CD4-positive, CD25-positive, alpha-beta regulatory T cell (primary cell): Measurements from ENCODE around the gene CDC25B. TPM values are rescaled to one million over a fixed set of nuclear protein-coding genes. Genes with fewer than 3 reads are reported as not detected.
"Not testable (repeated sequence)": the region's sequence is repeated elsewhere in the genome, so short reads cannot be mapped to it uniquely, and the experiment has no call there.

Experiments used
- ATAC-seq, 2 donors: fragments of 150-1000 bp; cut with Tn5 transposase; one replicate each; pipeline ENCODE4 v1.10.0; 2021; ENCODE audit warnings: low read depth in 2 of 2, moderate number of reproducible peaks in 2 of 2, moderate library complexity in 1 of 2
- DNase-seq, 3 donors: peaks; one replicate each; pipeline versions ENCODE4 v3.0.0 to v3.0.0-alpha.2; 2012 to 2022; ENCODE audit warnings: mixed read lengths in 1 of 3
- H3K27ac ChIP-seq: one replicate; pipeline ENCODE4 v1.7.0; 2013; ENCODE audit warnings: mild to moderate bottlenecking, low read length; ENCODE audit not compliant: insufficient read depth, poor library complexity, severe bottlenecking
- H3K27me3 ChIP-seq: one replicate; pipeline ENCODE4 v1.7.0; 2013; ENCODE audit warnings: low read length; ENCODE audit not compliant: control insufficient read depth, insufficient read depth
- H3K36me3 ChIP-seq: one replicate; pipeline ENCODE4 v1.7.0; 2013; ENCODE audit warnings: mild to moderate bottlenecking, low read length, moderate library complexity; ENCODE audit not compliant: control insufficient read depth, insufficient read depth
- H3K4me1 ChIP-seq: 2 replicates; pipeline ENCODE4 v1.7.0; 2013; ENCODE audit warnings: mild to moderate bottlenecking, low read length; ENCODE audit not compliant: insufficient read depth, control insufficient read depth, poor library complexity, severe bottlenecking
- H3K4me3 ChIP-seq: one replicate; pipeline ENCODE4 v1.7.0; 2013; ENCODE audit warnings: low read depth, mild to moderate bottlenecking, low read length, moderate library complexity
- H3K9me3 ChIP-seq, 2 experiments: 1 replicate in 1 of 2; 2 replicates in 1 of 2; pipeline ENCODE4 v1.7.0; 2013; ENCODE audit warnings: low read length in 2 of 2, mild to moderate bottlenecking in 1 of 2, moderate library complexity in 1 of 2; ENCODE audit not compliant: control insufficient read depth in 2 of 2
- H3K27ac Mint-ChIP-seq, 3 donors: one replicate each; pipeline ENCODE4 v1.8.0; 2020 to 2022; ENCODE audit warnings: mild to moderate bottlenecking in 3 of 3, mixed read lengths in 3 of 3, moderate library complexity in 2 of 3
- H3K27me3 Mint-ChIP-seq: one replicate; pipeline ENCODE4 v1.8.0; 2022; ENCODE audit warnings: mild to moderate bottlenecking, mixed read lengths
- H3K36me3 Mint-ChIP-seq: one replicate; pipeline ENCODE4 v1.8.0; 2020; ENCODE audit warnings: mixed read lengths
- H3K4me1 Mint-ChIP-seq, 4 donors: one replicate each; pipeline ENCODE4 v1.8.0; 2020 to 2022; ENCODE audit warnings: mixed read lengths in 4 of 4, mild to moderate bottlenecking in 1 of 4
- H3K4me3 Mint-ChIP-seq, 4 donors: one replicate each; pipeline ENCODE4 v1.8.0; 2020 to 2022; ENCODE audit warnings: mild to moderate bottlenecking in 4 of 4, mixed read lengths in 4 of 4, moderate library complexity in 3 of 4
- H3K9me3 Mint-ChIP-seq, 7 donors: one replicate each; pipeline ENCODE4 v1.8.0; 2020 to 2022; ENCODE audit warnings: mixed read lengths in 7 of 7, mild to moderate bottlenecking in 3 of 7, moderate library complexity in 2 of 7
- polyA plus RNA-seq, 4 donors: library from polyadenylated mRNA; unstranded; fragments of 300-500 nt; fragmentation: Illumina TruSeq; gene quantifications; one replicate each; pipeline ENCODE4 v1.2.3, GENCODE V29; 2021
- total RNA-seq: library from RNA; stranded (reverse); gene quantifications from one replicate; pipeline ENCODE4 v1.2.3, GENCODE V29; 2022

The CDC25B gene
- total and polyA plus RNA-seq, 5 donors from 2014 or later, result 39.7 to 310 (median 47.6) TPM

- peaks cover 25% of the 10 kb centered on the region for H3K36me3 ChIP-seq
- Mint-ChIP-seq H3K4me3 (peak overlapping the region; percentile 91 to 99 (median 95)), H3K27me3 (no peaks in the 10 kb centered on the region), H3K4me1 (peaks cover 11 to 57% (median 34%) of the 10 kb centered on the region in 4 donors), H3K36me3 (peaks cover 4% of the 10 kb centered on the region), H3K27ac (peak overlapping the region; percentile 97 to 98 (median 98)), H3K9me3 (no peaks in the 10 kb centered on the region)
- peak overlapping the region; percentile 83 for H3K4me3 ChIP-seq
- peak overlapping the region; percentile 99 for H3K27ac ChIP-seq
- no peaks in the 10 kb centered on the region for H3K27me3 ChIP-seq
- no peaks in the 10 kb centered on the region for H3K9me3 ChIP-seq
- peaks cover 45% of the 10 kb centered on the region for H3K4me1 ChIP-seq
- DNase-seq (no peak), ATAC-seq (peak in 1 of 2 donors; percentile 16)
Observed at GRCh38 chr20:3820901-3821727, 25.0 kb downstream of the CDC25B start.

GRCh38 chr20:3821996-3822395, 25.9 kb downstream of the CDC25B start:
- H3K4me1 Mint-ChIP-seq, result peaks cover 11 to 49% (median 28%) of the 10 kb centered on the region in 4 donors
- H3K9me3 ChIP-seq, result no peaks in the 10 kb centered on the region
- DNase-seq (no peak), ATAC-seq (no peak)
- H3K27me3 ChIP-seq, result no peaks in the 10 kb centered on the region
- H3K36me3 ChIP-seq, result peaks cover 25% of the 10 kb centered on the region
- peak overlapping the region; percentile 99 for H3K27ac ChIP-seq
- H3K4me1 ChIP-seq, result peaks cover 38% of the 10 kb centered on the region
- H3K27me3 Mint-ChIP-seq, result no peaks in the 10 kb centered on the region
- H3K36me3 Mint-ChIP-seq, result peaks cover 10% of the 10 kb centered on the region
- H3K27ac Mint-ChIP-seq, result peak overlapping the region; percentile 86 to 98 (median 98)
- H3K4me3 ChIP-seq, result no peak overlapping the region
- H3K9me3 Mint-ChIP-seq, result no peaks in the 10 kb centered on the region
- peak overlapping the region; percentile 21 to 96 (median 92) for H3K4me3 Mint-ChIP-seq

- ATAC-seq, result no peak
- H3K27me3 Mint-ChIP-seq, result peaks cover 4% of the 10 kb centered on the region
- peaks cover 25% of the 10 kb centered on the region for H3K36me3 ChIP-seq
- H3K27me3 ChIP-seq, result no peaks in the 10 kb centered on the region
- H3K4me3 ChIP-seq, result no peak overlapping the region
- DNase-seq, result no peak
- no peaks in the 10 kb centered on the region for H3K9me3 Mint-ChIP-seq
- H3K4me3 Mint-ChIP-seq, result peak overlapping the region in 1 of 4 donors; percentile 49
- H3K4me1 ChIP-seq, result peaks cover 23% of the 10 kb centered on the region
- peaks cover 10% of the 10 kb centered on the region for H3K36me3 Mint-ChIP-seq
- H3K4me1 Mint-ChIP-seq, result peaks cover 11 to 37% (median 22%) of the 10 kb centered on the region in 4 donors
- H3K27ac Mint-ChIP-seq, result no peak overlapping the region
- no peak overlapping the region for H3K27ac ChIP-seq
- no peaks in the 10 kb centered on the region for H3K9me3 ChIP-seq
Observed at GRCh38 chr20:3823881-3824280, 27.8 kb downstream of the CDC25B start.

- Mint-ChIP-seq H3K27ac (no peak overlapping the region), H3K9me3 (no peaks in the 10 kb centered on the region), H3K4me3 (peak overlapping the region in 1 of 4 donors; percentile 49), H3K36me3 (peaks cover 10% of the 10 kb centered on the region), H3K4me1 (peaks cover 11 to 25% (median 15%) of the 10 kb centered on the region in 4 donors), H3K27me3 (peaks cover 4% of the 10 kb centered on the region)
- DNase-seq, result no peak
- Histone ChIP-seq H3K27me3 (no peaks in the 10 kb centered on the region), H3K4me1 (peaks cover 12% of the 10 kb centered on the region), H3K27ac (no peak overlapping the region), H3K36me3 (peaks cover 25% of the 10 kb centered on the region), H3K9me3 (no peaks in the 10 kb centered on the region), H3K4me3 (no peak overlapping the region)
- ATAC-seq, result no peak
Observed at GRCh38 chr20:3825526-3825925, 29.4 kb downstream of the CDC25B start.

- Histone ChIP-seq H3K27ac (no peak overlapping the region), H3K36me3 (peaks cover 25% of the 10 kb centered on the region)
- H3K4me1 Mint-ChIP-seq, result peaks cover 6 to 17% (median 9%) of the 10 kb centered on the region in 4 donors
Observed at GRCh38 chr20:3826420-3826819, 30.3 kb downstream of the CDC25B start.

GRCh38 chr20:3828798-3829197, 32.7 kb downstream of the CDC25B start:
- H3K4me3 ChIP-seq, result no peak overlapping the region
- no peak for ATAC-seq
- peaks cover 0 to 6% (median 4%) of the 10 kb centered on the region in 4 donors for H3K4me1 Mint-ChIP-seq
- no peaks in the 10 kb centered on the region for H3K4me1 ChIP-seq
- no peaks in the 10 kb centered on the region for H3K27me3 ChIP-seq
- peaks cover 7% of the 10 kb centered on the region for H3K36me3 Mint-ChIP-seq
- no peak for DNase-seq
- no peaks in the 10 kb centered on the region for H3K9me3 ChIP-seq
- no peaks in the 10 kb centered on the region for H3K9me3 Mint-ChIP-seq
- H3K27me3 Mint-ChIP-seq, result peaks cover 4% of the 10 kb centered on the region
- no peak overlapping the region for H3K4me3 Mint-ChIP-seq
- H3K27ac Mint-ChIP-seq, result no peak overlapping the region
- peaks cover 15% of the 10 kb centered on the region for H3K36me3 ChIP-seq
- no peak overlapping the region for H3K27ac ChIP-seq

More at GRCh38 chr20:3826420-3826819, 30.3 kb downstream of the CDC25B start:
- Histone ChIP-seq H3K9me3 (no peaks in the 10 kb centered on the region), H3K4me1 (peaks cover 3% of the 10 kb centered on the region), H3K27me3 (no peaks in the 10 kb centered on the region), H3K4me3 (no peak overlapping the region)
- Mint-ChIP-seq H3K27me3 (peaks cover 4% of the 10 kb centered on the region), H3K4me3 (peak overlapping the region in 1 of 4 donors; percentile 49), H3K36me3 (peaks cover 10% of the 10 kb centered on the region), H3K9me3 (no peaks in the 10 kb centered on the region), H3K27ac (no peak overlapping the region)
- ATAC-seq (no peak), DNase-seq (no peak)

- ATAC-seq, H3K4me3 Mint-ChIP-seq, DNase-seq, H3K27ac Mint-ChIP-seq, H3K27me3 ChIP-seq, H3K36me3 ChIP-seq, H3K4me3 ChIP-seq, H3K9me3 ChIP-seq, H3K36me3 Mint-ChIP-seq, H3K27me3 Mint-ChIP-seq, H3K4me1 Mint-ChIP-seq, H3K4me1 ChIP-seq, H3K27ac ChIP-seq, H3K9me3 Mint-ChIP-seq: not testable (repeated sequence)
Observed at GRCh38 chr20:3829891-3830290, 33.8 kb downstream of the CDC25B start.

- H3K4me1 ChIP-seq, result no peaks in the 10 kb centered on the region
- H3K36me3 ChIP-seq, result no peaks in the 10 kb centered on the region
- ATAC-seq (no peak), DNase-seq (no peak)
- peaks cover 0 to 2% (median 0%) of the 10 kb centered on the region in 7 donors for H3K9me3 Mint-ChIP-seq
- peaks cover 0 to 2% (median 0%) of the 10 kb centered on the region in 4 donors for H3K4me1 Mint-ChIP-seq
- no peak overlapping the region for H3K4me3 ChIP-seq
- no peak overlapping the region for H3K4me3 Mint-ChIP-seq
- H3K27ac Mint-ChIP-seq, result no peak overlapping the region
- H3K9me3 ChIP-seq, result no peaks in the 10 kb centered on the region
- H3K27ac ChIP-seq, result no peak overlapping the region
- no peaks in the 10 kb centered on the region for H3K27me3 ChIP-seq
- no peaks in the 10 kb centered on the region for H3K36me3 Mint-ChIP-seq
- no peaks in the 10 kb centered on the region for H3K27me3 Mint-ChIP-seq
Observed at GRCh38 chr20:3836132-3836531, 40.0 kb downstream of the CDC25B start.
